ENCODE results near the gene PCDH9. TPM values are rescaled to one million over a fixed set of nuclear protein-coding genes. Genes with fewer than 3 reads are reported as not detected.

PCDH9 gene
- total and polyA plus RNA-seq, 4 experiments from 2014 or later: 0.08 to 0.18 (median 0.14) TPM

- Histone ChIP-seq H3K27me3 (ENCODE audit: insufficient read depth, low read length) (no peaks in the 10 kb centered on the region), H3K27ac (ENCODE audit: low read depth, low read length) (no peak overlapping the region), H3K4me1 (ENCODE audit: insufficient read depth, low read length) (no peaks in the 10 kb centered on the region), H3K9me3 (ENCODE audit: control insufficient read depth in 1 of 2, low read length in 2 of 2) (no peaks in the 10 kb centered on the region), H3K4me3 (ENCODE audit: low read length in 2 of 2) (no peak overlapping the region), H3K36me3 (ENCODE audit: insufficient read depth, low read length) (no peaks in the 10 kb centered on the region)
- Mint-ChIP-seq H3K27me3 (no peaks in the 10 kb centered on the region), H3K4me1 (no peaks in the 10 kb centered on the region), H3K4me3 (no peak overlapping the region), H3K9me3 (peaks cover 0 to 7% (median 2%) of the 10 kb centered on the region in 8 donors), H3K36me3 (no peaks in the 10 kb centered on the region), H3K27ac (no peak overlapping the region)
- intact Hi-C loops (cut with micrococcal nuclease): no loop called here
- CTCF ChIA-PET (ENCODE audit: partially characterized antibody): no interaction called here
- POLR2A ChIA-PET (ENCODE audit: partially characterized antibody): no interaction called here
- DNase-seq: no peak
These were observed 648.5 kb downstream of the PCDH9 start for GRCh38 chr13:66581675-66582074.

GRCh38 chr13:66578305-66578704, 651.8 kb downstream of the PCDH9 start:
- H3K27ac ChIP-seq (ENCODE audit: low read depth, low read length): no peak overlapping the region
- Mint-ChIP-seq H3K9me3 (peaks cover 0 to 12% (median under 1%) of the 10 kb centered on the region in 8 donors), H3K27me3 (no peaks in the 10 kb centered on the region), H3K36me3 (no peaks in the 10 kb centered on the region), H3K4me3 (no peak overlapping the region), H3K27ac (no peak overlapping the region), H3K4me1 (no peaks in the 10 kb centered on the region)
- no peaks in the 10 kb centered on the region for H3K27me3 ChIP-seq (ENCODE audit: insufficient read depth, low read length)
- no peaks in the 10 kb centered on the region for H3K9me3 ChIP-seq (ENCODE audit: control insufficient read depth in 1 of 2, low read length in 2 of 2)
- POLR2A ChIA-PET (ENCODE audit: partially characterized antibody): no interaction called here
- no peak for DNase-seq
- no peaks in the 10 kb centered on the region for H3K36me3 ChIP-seq (ENCODE audit: insufficient read depth, low read length)
- CTCF ChIA-PET (ENCODE audit: partially characterized antibody): no interaction called here
- no peak overlapping the region for H3K4me3 ChIP-seq (ENCODE audit: low read length in 2 of 2)
- intact Hi-C loops (cut with micrococcal nuclease): no loop called here
- H3K4me1 ChIP-seq (ENCODE audit: insufficient read depth, low read length): no peaks in the 10 kb centered on the region

GRCh38 chr13:66577358-66577757, 652.8 kb downstream of the PCDH9 start:
- ChIA-PET POLR2A (ENCODE audit: partially characterized antibody) (no interaction called here), CTCF (ENCODE audit: partially characterized antibody) (no interaction called here)
- Histone ChIP-seq H3K27me3 (ENCODE audit: insufficient read depth, low read length) (no peaks in the 10 kb centered on the region), H3K4me3 (ENCODE audit: low read length in 2 of 2) (no peak overlapping the region), H3K4me1 (ENCODE audit: insufficient read depth, low read length) (no peaks in the 10 kb centered on the region), H3K36me3 (ENCODE audit: insufficient read depth, low read length) (no peaks in the 10 kb centered on the region), H3K27ac (ENCODE audit: low read depth, low read length) (no peak overlapping the region), H3K9me3 (ENCODE audit: control insufficient read depth in 1 of 2, low read length in 2 of 2) (no peaks in the 10 kb centered on the region)
- Mint-ChIP-seq H3K27me3 (no peaks in the 10 kb centered on the region), H3K4me1 (no peaks in the 10 kb centered on the region), H3K36me3 (no peaks in the 10 kb centered on the region), H3K27ac (no peak overlapping the region), H3K4me3 (no peak overlapping the region), H3K9me3 (peaks cover 0 to 13% (median under 1%) of the 10 kb centered on the region in 8 donors)
- no peak for DNase-seq
- intact Hi-C loops (cut with micrococcal nuclease): no loop called here

- H3K27ac ChIP-seq (ENCODE audit: low read depth, low read length): no peak overlapping the region
- intact Hi-C loops (cut with micrococcal nuclease): no loop called here
- H3K9me3 ChIP-seq (ENCODE audit: control insufficient read depth in 1 of 2, low read length in 2 of 2): no peaks in the 10 kb centered on the region
- H3K4me1 ChIP-seq (ENCODE audit: insufficient read depth, low read length): no peaks in the 10 kb centered on the region
- Mint-ChIP-seq H3K27me3 (no peaks in the 10 kb centered on the region), H3K36me3 (no peaks in the 10 kb centered on the region), H3K9me3 (peaks cover 0 to 13% (median under 1%) of the 10 kb centered on the region in 8 donors), H3K4me3 (no peak overlapping the region), H3K4me1 (no peaks in the 10 kb centered on the region), H3K27ac (no peak overlapping the region)
- no peak overlapping the region for H3K4me3 ChIP-seq (ENCODE audit: low read length in 2 of 2)
- H3K27me3 ChIP-seq (ENCODE audit: insufficient read depth, low read length): no peaks in the 10 kb centered on the region
- ChIA-PET CTCF (ENCODE audit: partially characterized antibody) (no interaction called here), POLR2A (ENCODE audit: partially characterized antibody) (no interaction called here)
- no peak for DNase-seq
- H3K36me3 ChIP-seq (ENCODE audit: insufficient read depth, low read length): no peaks in the 10 kb centered on the region
These were observed 653.8 kb downstream of the PCDH9 start for GRCh38 chr13:66576381-66576780.

GRCh38 chr13:66574606-66575005, 655.5 kb downstream of the PCDH9 start:
- Histone ChIP-seq H3K4me3 (ENCODE audit: low read length in 2 of 2) (no peak overlapping the region), H3K27me3 (ENCODE audit: insufficient read depth, low read length) (no peaks in the 10 kb centered on the region), H3K36me3 (ENCODE audit: insufficient read depth, low read length) (no peaks in the 10 kb centered on the region), H3K9me3 (ENCODE audit: control insufficient read depth in 1 of 2, low read length in 2 of 2) (no peaks in the 10 kb centered on the region), H3K27ac (ENCODE audit: low read depth, low read length) (no peak overlapping the region), H3K4me1 (ENCODE audit: insufficient read depth, low read length) (no peaks in the 10 kb centered on the region)
- no peaks in the 10 kb centered on the region for H3K27me3 Mint-ChIP-seq
- intact Hi-C loops (cut with micrococcal nuclease): no loop called here
- ChIA-PET POLR2A (ENCODE audit: partially characterized antibody) (no interaction called here), CTCF (ENCODE audit: partially characterized antibody) (no interaction called here)
- no peak for DNase-seq
- H3K4me3 Mint-ChIP-seq: no peak overlapping the region
- H3K9me3 Mint-ChIP-seq: peaks cover 0 to 13% (median 2%) of the 10 kb centered on the region in 8 donors
- no peaks in the 10 kb centered on the region for H3K36me3 Mint-ChIP-seq
- H3K4me1 Mint-ChIP-seq: no peaks in the 10 kb centered on the region
- H3K27ac Mint-ChIP-seq: no peak overlapping the region

- H3K27ac ChIP-seq (ENCODE audit: low read depth, low read length): no peak overlapping the region
- Mint-ChIP-seq H3K36me3 (no peaks in the 10 kb centered on the region), H3K27ac (no peak overlapping the region), H3K4me1 (no peaks in the 10 kb centered on the region), H3K9me3 (peaks cover 0 to 9% (median 1%) of the 10 kb centered on the region in 8 donors), H3K27me3 (no peaks in the 10 kb centered on the region), H3K4me3 (no peak overlapping the region)
- intact Hi-C loops (cut with micrococcal nuclease): no loop called here
- ChIA-PET CTCF (ENCODE audit: partially characterized antibody) (no interaction called here), POLR2A (ENCODE audit: partially characterized antibody) (no interaction called here)
- DNase-seq: no peak
- H3K27me3 ChIP-seq (ENCODE audit: insufficient read depth, low read length): no peaks in the 10 kb centered on the region
- H3K36me3 ChIP-seq (ENCODE audit: insufficient read depth, low read length): no peaks in the 10 kb centered on the region
- no peaks in the 10 kb centered on the region for H3K9me3 ChIP-seq (ENCODE audit: control insufficient read depth in 1 of 2, low read length in 2 of 2)
- no peaks in the 10 kb centered on the region for H3K4me1 ChIP-seq (ENCODE audit: insufficient read depth, low read length)
- H3K4me3 ChIP-seq (ENCODE audit: low read length in 2 of 2): no peak overlapping the region
These were observed 662.1 kb downstream of the PCDH9 start for GRCh38 chr13:66567899-66568612.

- DNase-seq: no peak
- Histone ChIP-seq H3K4me1 (ENCODE audit: insufficient read depth, low read length) (no peaks in the 10 kb centered on the region), H3K9me3 (ENCODE audit: control insufficient read depth in 1 of 2, low read length in 2 of 2) (no peaks in the 10 kb centered on the region), H3K27ac (ENCODE audit: low read depth, low read length) (no peak overlapping the region), H3K27me3 (ENCODE audit: insufficient read depth, low read length) (no peaks in the 10 kb centered on the region), H3K4me3 (ENCODE audit: low read length in 2 of 2) (no peak overlapping the region), H3K36me3 (ENCODE audit: insufficient read depth, low read length) (no peaks in the 10 kb centered on the region)
- Mint-ChIP-seq H3K4me3 (no peak overlapping the region), H3K27ac (no peak overlapping the region), H3K9me3 (peaks cover 0 to 13% (median 1%) of the 10 kb centered on the region in 8 donors), H3K27me3 (no peaks in the 10 kb centered on the region), H3K4me1 (no peaks in the 10 kb centered on the region), H3K36me3 (no peaks in the 10 kb centered on the region)
- intact Hi-C loops (cut with micrococcal nuclease): no loop called here
- POLR2A ChIA-PET (ENCODE audit: partially characterized antibody): no interaction called here
- CTCF ChIA-PET (ENCODE audit: partially characterized antibody): no interaction called here
These were observed 664.9 kb downstream of the PCDH9 start for GRCh38 chr13:66565279-66565678.

DNA sequence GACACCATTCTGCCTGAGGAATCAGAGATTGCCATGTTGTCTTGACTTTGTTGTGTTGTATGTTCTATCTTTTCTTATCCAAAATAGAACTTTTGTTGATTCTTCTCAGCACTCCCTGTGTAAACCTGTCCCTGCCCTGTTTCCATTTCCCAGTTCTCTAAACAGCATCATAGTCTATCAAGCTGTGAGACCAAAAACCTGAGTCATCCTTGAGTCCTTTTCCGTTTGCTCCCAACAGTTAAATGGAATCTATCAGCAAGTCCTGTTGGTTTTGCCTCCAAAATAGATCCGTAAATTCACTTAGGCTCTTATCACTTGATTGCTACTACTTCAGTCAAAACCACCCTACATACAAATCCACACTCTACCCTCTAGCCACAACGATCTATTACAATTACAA, 667.1 kb downstream of the PCDH9 start:
- Histone ChIP-seq H3K27ac (ENCODE audit: low read depth, low read length) (no peak overlapping the region), H3K27me3 (ENCODE audit: insufficient read depth, low read length) (no peaks in the 10 kb centered on the region), H3K36me3 (ENCODE audit: insufficient read depth, low read length) (no peaks in the 10 kb centered on the region), H3K4me3 (ENCODE audit: low read length in 2 of 2) (no peak overlapping the region), H3K4me1 (ENCODE audit: insufficient read depth, low read length) (no peaks in the 10 kb centered on the region), H3K9me3 (ENCODE audit: control insufficient read depth in 1 of 2, low read length in 2 of 2) (no peaks in the 10 kb centered on the region)
- no peaks in the 10 kb centered on the region for H3K27me3 Mint-ChIP-seq
- ChIA-PET POLR2A (ENCODE audit: partially characterized antibody) (no interaction called here), CTCF (ENCODE audit: partially characterized antibody) (no interaction called here)
- H3K9me3 Mint-ChIP-seq: peaks cover 0 to 16% (median 3%) of the 10 kb centered on the region in 8 donors
- H3K4me1 Mint-ChIP-seq: no peaks in the 10 kb centered on the region
- H3K36me3 Mint-ChIP-seq: no peaks in the 10 kb centered on the region
- no peak overlapping the region for H3K4me3 Mint-ChIP-seq
- intact Hi-C loops (cut with micrococcal nuclease): no loop called here
- no peak for DNase-seq
- H3K27ac Mint-ChIP-seq: no peak overlapping the region

Measured in CD4-positive, alpha-beta memory T cell (primary cell).